Nephron (organoid): ENCODE measurements around the gene LTB4R2.
A peak's percentile ranks its signal among the peaks of the same experiment; 100 is the strongest.

ENCODE experiments used
- H3K27ac Mint-ChIP-seq, 3 experiments: 2 replicates each; pipeline ENCODE4 v1.8.0; 2020; ENCODE audit warnings: mixed read lengths in 3 of 3, mild to moderate bottlenecking in 2 of 3, moderate library complexity in 1 of 3
- H3K27me3 Mint-ChIP-seq: 2 replicates; pipeline ENCODE4 v1.8.0; 2021; ENCODE audit warnings: low read depth, mild to moderate bottlenecking, moderate library complexity, mixed read lengths
- H3K36me3 Mint-ChIP-seq: 2 replicates; pipeline ENCODE4 v1.8.0; 2020; ENCODE audit warnings: low read depth, mixed read lengths
- H3K4me1 Mint-ChIP-seq: 2 replicates; pipeline ENCODE4 v1.8.0; 2020; ENCODE audit warnings: mixed read lengths
- H3K4me3 Mint-ChIP-seq, 3 experiments: 2 replicates each; pipeline ENCODE4 v1.8.0; 2020; ENCODE audit warnings: mild to moderate bottlenecking in 3 of 3, mixed read lengths in 3 of 3, moderate library complexity in 2 of 3
- H3K9me3 Mint-ChIP-seq: 2 replicates; pipeline ENCODE4 v1.8.0; 2020; ENCODE audit warnings: mixed read lengths
- TF ChIP-seq, protein P1 (sequence below), 3 experiments: fragments of 200-600 bp; sonication (generic); IDR thresholded peaks; one replicate each; pipeline ENCODE4 v1.5.0; 2021; ENCODE audit warnings: antibody characterized with exemption in 3 of 3; ENCODE audit not compliant: unreplicated experiment in 3 of 3

LTB4R2 gene

DNA sequence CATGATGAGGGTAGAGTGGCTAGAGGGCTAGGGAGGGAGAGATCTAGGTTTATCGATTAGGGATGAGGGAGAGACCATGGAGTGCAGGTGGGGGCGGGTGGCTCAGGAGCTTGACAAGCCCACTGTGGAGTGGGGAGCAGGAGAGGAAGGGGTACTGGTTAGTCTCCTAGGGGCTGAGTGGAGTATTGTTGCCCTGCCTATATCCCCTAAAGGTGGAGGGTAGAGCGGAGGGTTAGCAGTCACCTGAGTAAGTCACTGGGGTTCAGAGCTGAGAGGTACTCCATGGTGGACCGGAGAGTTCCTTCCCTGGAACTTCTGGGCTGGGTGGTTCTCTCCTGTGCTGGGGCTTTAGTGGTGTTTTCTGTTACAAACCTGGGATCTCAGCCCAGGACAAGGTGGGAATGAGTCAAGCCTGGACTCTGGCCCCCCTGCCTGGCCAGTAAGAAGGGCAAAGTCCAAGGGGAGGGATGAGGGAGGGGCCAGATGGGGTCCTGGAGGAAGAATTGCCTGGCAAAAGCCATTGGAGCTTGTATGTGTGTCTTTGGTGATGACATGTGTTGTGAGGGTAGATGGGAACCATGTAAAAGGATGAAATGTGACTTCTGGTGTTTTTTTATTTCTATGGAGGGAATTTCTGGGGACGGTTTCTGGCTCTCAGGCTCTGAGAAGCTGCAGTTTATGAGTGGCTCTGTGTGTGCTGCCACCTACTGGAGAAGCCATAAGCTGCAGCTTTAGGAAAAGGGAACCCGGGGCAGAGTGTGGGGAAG is 2.2 kb upstream of the LTB4R2 start, which contains the start of gene CIDEB:
TSS of gene CIDEB (minus strand) at position 403 of the 767 bp plus-strand sequence. CDS start at position 284, 119 bp downstream.
- Mint-ChIP-seq H3K36me3 (peaks cover 50% of the 10 kb centered on the region), H3K4me3 (peak within 1 kb of the TSS in 2 of 3 experiments; percentile 12 to 65), H3K27ac (peak within 1 kb of the TSS; percentile 39 to 90 (median 45)), H3K4me1 (peaks cover 5% of the 10 kb centered on the region), H3K9me3 (no peaks in the 10 kb centered on the region), H3K27me3 (no peaks in the 10 kb centered on the region)
- TF ChIP-seq, protein P1, sequence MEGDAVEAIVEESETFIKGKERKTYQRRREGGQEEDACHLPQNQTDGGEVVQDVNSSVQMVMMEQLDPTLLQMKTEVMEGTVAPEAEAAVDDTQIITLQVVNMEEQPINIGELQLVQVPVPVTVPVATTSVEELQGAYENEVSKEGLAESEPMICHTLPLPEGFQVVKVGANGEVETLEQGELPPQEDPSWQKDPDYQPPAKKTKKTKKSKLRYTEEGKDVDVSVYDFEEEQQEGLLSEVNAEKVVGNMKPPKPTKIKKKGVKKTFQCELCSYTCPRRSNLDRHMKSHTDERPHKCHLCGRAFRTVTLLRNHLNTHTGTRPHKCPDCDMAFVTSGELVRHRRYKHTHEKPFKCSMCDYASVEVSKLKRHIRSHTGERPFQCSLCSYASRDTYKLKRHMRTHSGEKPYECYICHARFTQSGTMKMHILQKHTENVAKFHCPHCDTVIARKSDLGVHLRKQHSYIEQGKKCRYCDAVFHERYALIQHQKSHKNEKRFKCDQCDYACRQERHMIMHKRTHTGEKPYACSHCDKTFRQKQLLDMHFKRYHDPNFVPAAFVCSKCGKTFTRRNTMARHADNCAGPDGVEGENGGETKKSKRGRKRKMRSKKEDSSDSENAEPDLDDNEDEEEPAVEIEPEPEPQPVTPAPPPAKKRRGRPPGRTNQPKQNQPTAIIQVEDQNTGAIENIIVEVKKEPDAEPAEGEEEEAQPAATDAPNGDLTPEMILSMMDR (IDR thresholded peaks at IDR 0.05; ENCODE audit: unreplicated experiment in 3 of 3) = peak; percentile 87 to 95 (median 90)

DNA sequence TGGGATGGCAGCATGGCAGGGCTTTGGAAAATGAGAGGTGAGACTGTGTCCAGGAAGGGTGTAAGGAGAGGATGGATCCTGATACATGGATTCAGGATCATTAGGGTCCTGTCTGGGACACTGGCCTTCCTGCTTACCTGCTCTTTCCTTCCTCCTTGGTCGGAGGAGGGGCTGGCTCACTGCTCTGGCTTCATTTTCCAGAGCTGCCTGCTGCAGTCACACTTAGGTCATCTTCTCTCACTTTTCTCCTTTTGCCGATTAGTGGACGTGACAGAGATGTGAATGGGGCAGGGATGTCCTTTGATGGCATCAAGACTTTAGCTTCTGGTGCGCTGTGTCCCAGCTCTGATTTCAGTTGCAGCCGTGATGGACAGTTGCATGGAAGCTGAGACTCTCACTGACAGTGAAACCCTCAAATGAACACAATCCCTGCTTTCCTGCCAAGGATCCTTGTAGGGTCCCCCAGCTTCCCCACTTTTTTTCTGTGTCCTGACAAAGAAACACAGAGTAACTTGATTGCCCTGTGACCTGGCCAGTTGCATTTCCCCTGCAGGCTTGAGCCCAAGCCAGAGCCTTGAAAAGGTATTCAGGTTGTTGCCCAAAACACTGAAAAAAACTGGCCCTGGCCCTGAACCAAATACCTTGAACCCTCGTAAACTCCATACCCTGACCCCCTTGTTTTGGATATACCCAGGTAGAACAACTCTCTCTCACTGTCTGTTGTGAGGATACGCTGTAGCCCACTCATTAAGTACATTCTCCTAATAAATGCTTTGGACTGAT is 1.4 kb upstream of the LTB4R2 start:
- Mint-ChIP-seq H3K27me3 (no peaks in the 10 kb centered on the region), H3K4me3 (no peak overlapping the region), H3K4me1 (peaks cover 5% of the 10 kb centered on the region), H3K27ac (peak overlapping the region; percentile 39 to 90 (median 45)), H3K9me3 (no peaks in the 10 kb centered on the region), H3K36me3 (peaks cover 44% of the 10 kb centered on the region)
- TF ChIP-seq, protein P1 (IDR thresholded peaks at IDR 0.05; ENCODE audit: unreplicated experiment in 3 of 3) = peak in 1 of 3 experiments; percentile 21

DNA sequence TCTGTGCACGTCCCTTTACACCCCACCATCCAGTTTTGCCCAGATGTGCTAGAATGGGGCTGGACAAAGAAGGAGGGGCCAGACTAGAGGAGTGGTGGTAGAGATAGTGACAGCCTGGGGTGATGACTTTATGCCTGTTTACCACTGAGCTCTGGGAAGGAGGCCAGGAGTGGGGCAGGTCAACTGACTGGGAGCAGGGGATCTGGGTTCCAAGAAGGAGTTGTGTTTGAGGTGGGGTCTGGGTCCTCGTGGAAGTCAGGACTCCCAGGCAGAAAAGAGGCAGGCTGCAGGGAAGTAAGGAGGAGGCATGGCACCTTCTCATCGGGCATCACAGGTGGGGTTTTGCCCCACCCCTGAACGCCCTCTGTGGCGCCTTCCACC is 315 bp downstream of the LTB4R2 start:
- H3K4me3 Mint-ChIP-seq = no peak overlapping the region
- H3K9me3 Mint-ChIP-seq = no peaks in the 10 kb centered on the region
- H3K36me3 Mint-ChIP-seq = peaks cover 27% of the 10 kb centered on the region
- peaks cover 5% of the 10 kb centered on the region for H3K4me1 Mint-ChIP-seq
- H3K27me3 Mint-ChIP-seq = no peaks in the 10 kb centered on the region
- H3K27ac Mint-ChIP-seq = no peak overlapping the region
- TF ChIP-seq, protein P1 (IDR thresholded peaks at IDR 0.05; ENCODE audit: unreplicated experiment in 3 of 3) = no peak

DNA sequence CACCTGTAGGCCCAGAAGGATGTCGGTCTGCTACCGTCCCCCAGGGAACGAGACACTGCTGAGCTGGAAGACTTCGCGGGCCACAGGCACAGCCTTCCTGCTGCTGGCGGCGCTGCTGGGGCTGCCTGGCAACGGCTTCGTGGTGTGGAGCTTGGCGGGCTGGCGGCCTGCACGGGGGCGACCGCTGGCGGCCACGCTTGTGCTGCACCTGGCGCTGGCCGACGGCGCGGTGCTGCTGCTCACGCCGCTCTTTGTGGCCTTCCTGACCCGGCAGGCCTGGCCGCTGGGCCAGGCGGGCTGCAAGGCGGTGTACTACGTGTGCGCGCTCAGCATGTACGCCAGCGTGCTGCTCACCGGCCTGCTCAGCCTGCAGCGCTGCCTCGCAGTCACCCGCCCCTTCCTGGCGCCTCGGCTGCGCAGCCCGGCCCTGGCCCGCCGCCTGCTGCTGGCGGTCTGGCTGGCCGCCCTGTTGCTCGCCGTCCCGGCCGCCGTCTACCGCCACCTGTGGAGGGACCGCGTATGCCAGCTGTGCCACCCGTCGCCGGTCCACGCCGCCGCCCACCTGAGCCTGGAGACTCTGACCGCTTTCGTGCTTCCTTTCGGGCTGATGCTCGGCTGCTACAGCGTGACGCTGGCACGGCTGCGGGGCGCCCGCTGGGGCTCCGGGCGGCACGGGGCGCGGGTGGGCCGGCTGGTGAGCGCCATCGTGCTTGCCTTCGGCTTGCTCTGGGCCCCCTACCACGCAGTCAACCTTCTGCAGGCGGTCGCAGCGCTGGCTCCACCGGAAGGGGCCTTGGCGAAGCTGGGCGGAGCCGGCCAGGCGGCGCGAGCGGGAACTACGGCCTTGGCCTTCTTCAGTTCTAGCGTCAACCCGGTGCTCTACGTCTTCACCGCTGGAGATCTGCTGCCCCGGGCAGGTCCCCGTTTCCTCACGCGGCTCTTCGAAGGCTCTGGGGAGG is 985 bp downstream of the LTB4R2 start, which contains the start of gene LTB4R:
TSS of gene LTB4R (plus strand) at position 857 of the 959 bp plus-strand sequence. CDS start 4,150 bp downstream, outside the sequence.
- Mint-ChIP-seq H3K4me3 (no peak within 1 kb of the TSS), H3K9me3 (no peaks in the 10 kb centered on the region)

More for the DNA sequence above, 985 bp downstream of the LTB4R2 start, which contains the start of gene LTB4R:
- Mint-ChIP-seq H3K4me1 (peaks cover 5% of the 10 kb centered on the region), H3K27ac (no peak within 1 kb of the TSS), H3K36me3 (peaks cover 21% of the 10 kb centered on the region), H3K27me3 (no peaks in the 10 kb centered on the region)
- TF ChIP-seq, protein P1 (IDR thresholded peaks at IDR 0.05; ENCODE audit: unreplicated experiment in 3 of 3) = no peak
